Gastrocnemius medialis (tissue), 4 donors: ENCODE data around the gene SP140. TPM values are rescaled to one million over a fixed set of nuclear protein-coding genes. Genes with fewer than 3 reads are reported as not detected.

Source experiments
- ATAC-seq, 2 donors: fragments of 150-250 bp; one replicate each; pipeline ENCODE4 v1.9.1; 2016
- DNase-seq, 2 donors: peaks; one replicate each; pipeline ENCODE4 v3.0.0-alpha.2; 2019
- H3K27ac ChIP-seq, 4 donors: fragments of 200-600 bp; sonication (generic); 1 replicate in 1 of 4; 2 replicates in 3 of 4; pipeline ENCODE4 v1.5.1; 2016 to 2018; ENCODE audit warnings: mild to moderate bottlenecking in 2 of 4, moderate library complexity in 1 of 4
- H3K27me3 ChIP-seq, 3 donors: fragments of 200-600 bp; sonication (generic) in 2 of 3; 1 replicate in 1 of 3; 2 replicates in 2 of 3; pipeline versions ENCODE4 v1.5.1 to v1.6.0; 2016 to 2019; ENCODE audit warnings: mild to moderate bottlenecking in 1 of 3, moderate library complexity in 1 of 3
- H3K36me3 ChIP-seq, 2 donors: fragments of 200-600 bp; sonication (generic) in 1 of 2; one replicate each; pipeline ENCODE4 v1.5.1; 2017 to 2018
- H3K4me1 ChIP-seq, 2 donors: fragments of 200-600 bp; sonication (generic) in 1 of 2; one replicate each; pipeline ENCODE4 v1.5.1; 2016 to 2017; ENCODE audit warnings: mild to moderate bottlenecking in 2 of 2
- H3K4me3 ChIP-seq, 4 donors: fragments of 200-600 bp; sonication (generic) in 3 of 4; 1 replicate in 1 of 4; 2 replicates in 3 of 4; pipeline ENCODE4 v1.5.1; 2016 to 2019; ENCODE audit warnings: mild to moderate bottlenecking in 2 of 4
- H3K9me3 ChIP-seq, 3 donors: fragments of 200-600 bp; sonication (generic) in 2 of 3; 1 replicate in 1 of 3; 2 replicates in 2 of 3; pipeline ENCODE4 v1.5.1; 2016 to 2019
- CTCF ChIP-seq, 5 experiments: fragments of 450-650 bp in 3 of 5; fragments of 200-600 bp in 2 of 5; sonication (generic) in 2 of 5; IDR thresholded peaks in 4 of 5; conservative IDR thresholded peaks in 1 of 5; 1 replicate in 4 of 5; 2 replicates in 1 of 5; pipeline ENCODE4 v1.5.1; 2016 to 2019; ENCODE audit warnings: antibody characterized with exemption in 5 of 5, mild to moderate bottlenecking in 3 of 5, moderate library complexity in 3 of 5
- POLR2A ChIP-seq, 2 donors: fragments of 450-650 bp; IDR thresholded peaks; one replicate each; pipeline ENCODE4 v1.6.1; 2017; ENCODE audit warnings: antibody characterized with exemption in 2 of 2, mild to moderate bottlenecking in 2 of 2, moderate library complexity in 2 of 2
- in situ Hi-C, 4 donors: fragments of 200-750 bp; cut with MboI; loops; one replicate each; pipeline versions ENCODE4 v1.15.0 to v1.8.0; 2017; ENCODE audit warnings: low sequenced_read_pairs in 4 of 4
- intact Hi-C: fragments of 100-400 bp; cut with DNase I; formaldehyde crosslinking; loops from one replicate; pipeline ENCODE4 v1.15.1; 2023; ENCODE audit warnings: low total_unique reads
- total RNA-seq, 4 donors: library from RNA; depleted of rRNA; stranded (reverse); fragments of >200 nt; gene quantifications; one replicate each; pipeline versions ENCODE4 v1.1.0 to v1.2.3, GENCODE V29; 2016

Gene SP140
- total RNA-seq, 4 donors from 2014 or later = 0.46 TPM; not detected in 3

- no peak for ATAC-seq
- DNase-seq = no peak
- Histone ChIP-seq H3K4me1 (peaks cover 0 to 11% of the 10 kb centered on the region in 2 donors), H3K27ac (no peak overlapping the region), H3K36me3 (no peaks in the 10 kb centered on the region), H3K9me3 (no peaks in the 10 kb centered on the region), H3K4me3 (no peak overlapping the region), H3K27me3 (no peaks in the 10 kb centered on the region)
- in situ Hi-C loops = no loop called here
- TF ChIP-seq CTCF (IDR thresholded peaks at IDR 0.05 in 4 of 5, conservative IDR thresholded peaks at IDR 0.05 in 1 of 5) (no peak), POLR2A (IDR thresholded peaks at IDR 0.05) (no peak)
- intact Hi-C loops = no loop called here
Observed at GRCh38 chr2:230323385-230324106, 98.0 kb downstream of the SP140 start.

- intact Hi-C loops (no loop called here), in situ Hi-C loops (no loop called here)
- H3K27ac ChIP-seq = no peak overlapping the region
- no peaks in the 10 kb centered on the region for H3K36me3 ChIP-seq
- DNase-seq = no peak
- no peaks in the 10 kb centered on the region for H3K9me3 ChIP-seq
- peaks cover 0 to 16% of the 10 kb centered on the region in 2 donors for H3K4me1 ChIP-seq
- TF ChIP-seq CTCF (IDR thresholded peaks at IDR 0.05 in 4 of 5, conservative IDR thresholded peaks at IDR 0.05 in 1 of 5) = no peak
- no peak for TF ChIP-seq POLR2A (IDR thresholded peaks at IDR 0.05)
- no peak for ATAC-seq
- no peaks in the 10 kb centered on the region for H3K27me3 ChIP-seq
- no peak overlapping the region for H3K4me3 ChIP-seq
Observed at GRCh38 chr2:230324503-230324902, 99.0 kb downstream of the SP140 start.

- intact Hi-C loops = loop anchor here (5.0 kb wide), 1 partner anchor 92 kb away; the partner anchor contains the start of gene SP100
- no peaks in the 10 kb centered on the region for H3K36me3 ChIP-seq
- H3K9me3 ChIP-seq = no peaks in the 10 kb centered on the region
- H3K27ac ChIP-seq = no peak overlapping the region
- in situ Hi-C loops = no loop called here
- no peak overlapping the region for H3K4me3 ChIP-seq
- peaks cover 5 to 23% of the 10 kb centered on the region in 2 donors for H3K4me1 ChIP-seq
- no peaks in the 10 kb centered on the region for H3K27me3 ChIP-seq
- no peak for TF ChIP-seq CTCF (IDR thresholded peaks at IDR 0.05 in 4 of 5, conservative IDR thresholded peaks at IDR 0.05 in 1 of 5)
- TF ChIP-seq POLR2A (IDR thresholded peaks at IDR 0.05) = no peak
- ATAC-seq (no peak), DNase-seq (no peak)
Observed at GRCh38 chr2:230325316-230326243, 100.0 kb downstream of the SP140 start.

- ATAC-seq = peak; percentile 45 to 72
- H3K4me1 ChIP-seq = peaks cover 5 to 26% of the 10 kb centered on the region in 2 donors
- no peaks in the 10 kb centered on the region for H3K27me3 ChIP-seq
- intact Hi-C loops (loop anchor here (5.0 kb wide), 1 partner anchor 91 kb away; the partner anchor contains the start of gene SP100), in situ Hi-C loops (no loop called here)
- TF ChIP-seq CTCF (IDR thresholded peaks at IDR 0.05 in 4 of 5, conservative IDR thresholded peaks at IDR 0.05 in 1 of 5) = no peak
- no peak for TF ChIP-seq POLR2A (IDR thresholded peaks at IDR 0.05)
- H3K27ac ChIP-seq = peak within 1 kb of the TSS; percentile 54 to 77 (median 70)
- H3K9me3 ChIP-seq = no peaks in the 10 kb centered on the region
- DNase-seq = peak; percentile 29 to 64
- H3K36me3 ChIP-seq = no peaks in the 10 kb centered on the region
- peak within 1 kb of the TSS; percentile 44 to 70 (median 53) for H3K4me3 ChIP-seq
Observed at GRCh38 chr2:230326453-230327417, 101.2 kb downstream of the SP140 start, which contains the start of gene SP140L. Gene SP140L (plus strand): TSS chr2:230327193. CDS start chr2:230327270, 77 bp downstream.
